ENCODE results near the gene PKN3.

DNA sequence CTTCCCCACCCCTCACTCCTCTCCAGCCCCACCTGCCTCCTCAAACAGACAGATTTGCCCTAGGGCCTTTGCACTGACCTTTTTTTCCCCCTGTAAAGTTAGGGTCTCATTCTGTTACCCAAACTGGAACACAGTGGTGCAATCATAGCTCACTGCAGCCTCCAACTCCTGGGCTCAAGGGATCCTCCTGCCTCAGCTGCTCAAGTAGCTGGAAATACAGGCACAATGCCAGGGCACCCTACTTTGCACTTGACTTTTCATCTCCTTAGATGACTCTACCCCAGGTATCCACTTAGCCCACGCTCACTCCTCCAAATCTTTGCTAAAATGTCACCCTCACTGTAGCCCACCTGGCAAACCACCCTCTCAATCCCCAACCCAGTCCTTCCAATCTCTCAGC, 47.8 kb upstream of the PKN3 start:
- TF ChIP-seq, protein P1, sequence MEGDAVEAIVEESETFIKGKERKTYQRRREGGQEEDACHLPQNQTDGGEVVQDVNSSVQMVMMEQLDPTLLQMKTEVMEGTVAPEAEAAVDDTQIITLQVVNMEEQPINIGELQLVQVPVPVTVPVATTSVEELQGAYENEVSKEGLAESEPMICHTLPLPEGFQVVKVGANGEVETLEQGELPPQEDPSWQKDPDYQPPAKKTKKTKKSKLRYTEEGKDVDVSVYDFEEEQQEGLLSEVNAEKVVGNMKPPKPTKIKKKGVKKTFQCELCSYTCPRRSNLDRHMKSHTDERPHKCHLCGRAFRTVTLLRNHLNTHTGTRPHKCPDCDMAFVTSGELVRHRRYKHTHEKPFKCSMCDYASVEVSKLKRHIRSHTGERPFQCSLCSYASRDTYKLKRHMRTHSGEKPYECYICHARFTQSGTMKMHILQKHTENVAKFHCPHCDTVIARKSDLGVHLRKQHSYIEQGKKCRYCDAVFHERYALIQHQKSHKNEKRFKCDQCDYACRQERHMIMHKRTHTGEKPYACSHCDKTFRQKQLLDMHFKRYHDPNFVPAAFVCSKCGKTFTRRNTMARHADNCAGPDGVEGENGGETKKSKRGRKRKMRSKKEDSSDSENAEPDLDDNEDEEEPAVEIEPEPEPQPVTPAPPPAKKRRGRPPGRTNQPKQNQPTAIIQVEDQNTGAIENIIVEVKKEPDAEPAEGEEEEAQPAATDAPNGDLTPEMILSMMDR (IDR thresholded peaks at IDR 0.05), result no peak
- TF ChIP-seq POLR2AphosphoS5 (IDR thresholded peaks at IDR 0.05), result no peak
- TF ChIP-seq POLR2A (IDR thresholded peaks at IDR 0.05; ENCODE audit: low read depth), result no peak
